Upper lobe of left lung (tissue), 4 donors: ENCODE measurements around the gene TRIM71.

Source experiments
- POLR2A ChIP-seq, 4 donors: fragments of 450-650 bp; IDR thresholded peaks; one replicate each; pipeline ENCODE4 v1.5.1; 2016 to 2017; ENCODE audit warnings: antibody characterized with exemption in 4 of 4, mild to moderate bottlenecking in 2 of 4
- TF ChIP-seq, protein P1 (sequence below), 6 experiments: fragments of 450-650 bp in 4 of 6; fragments of 200-600 bp in 2 of 6; sonication (generic) in 2 of 6; IDR thresholded peaks; one replicate each; pipeline ENCODE4 v1.5.1; 2016 to 2019; ENCODE audit warnings: antibody characterized with exemption in 6 of 6

DNA sequence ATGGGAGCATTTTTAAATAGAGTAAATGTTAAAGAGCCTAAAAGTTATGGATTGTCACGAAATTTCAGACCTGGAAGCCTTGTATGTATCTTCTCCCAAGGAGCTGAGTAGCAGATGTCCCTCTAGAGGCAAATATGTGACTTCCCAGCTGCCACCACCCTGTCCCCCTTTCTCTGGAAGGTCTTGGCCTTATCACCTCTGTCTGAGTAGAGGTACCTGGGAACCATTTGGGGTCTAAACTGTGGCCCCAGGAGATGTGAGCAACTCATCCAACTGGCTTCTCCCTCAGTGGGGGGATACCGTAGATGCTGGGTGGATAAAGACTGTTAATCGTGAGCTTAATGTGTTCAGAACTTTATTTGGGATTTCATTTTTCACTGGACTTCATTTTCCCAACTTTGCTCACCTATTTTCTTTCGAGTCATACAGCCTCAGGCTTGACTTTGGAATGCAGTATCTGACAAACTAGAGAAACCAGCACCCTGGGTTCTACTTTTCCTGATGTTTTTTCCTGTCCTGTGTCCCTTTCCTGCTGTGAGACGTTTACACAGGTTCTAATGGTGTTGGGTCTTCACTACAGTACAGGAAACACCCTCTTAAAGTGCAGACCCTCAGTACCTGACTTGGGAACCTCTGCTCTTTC lies 80.3 kb downstream of the TRIM71 start:
- TF ChIP-seq, protein P1, sequence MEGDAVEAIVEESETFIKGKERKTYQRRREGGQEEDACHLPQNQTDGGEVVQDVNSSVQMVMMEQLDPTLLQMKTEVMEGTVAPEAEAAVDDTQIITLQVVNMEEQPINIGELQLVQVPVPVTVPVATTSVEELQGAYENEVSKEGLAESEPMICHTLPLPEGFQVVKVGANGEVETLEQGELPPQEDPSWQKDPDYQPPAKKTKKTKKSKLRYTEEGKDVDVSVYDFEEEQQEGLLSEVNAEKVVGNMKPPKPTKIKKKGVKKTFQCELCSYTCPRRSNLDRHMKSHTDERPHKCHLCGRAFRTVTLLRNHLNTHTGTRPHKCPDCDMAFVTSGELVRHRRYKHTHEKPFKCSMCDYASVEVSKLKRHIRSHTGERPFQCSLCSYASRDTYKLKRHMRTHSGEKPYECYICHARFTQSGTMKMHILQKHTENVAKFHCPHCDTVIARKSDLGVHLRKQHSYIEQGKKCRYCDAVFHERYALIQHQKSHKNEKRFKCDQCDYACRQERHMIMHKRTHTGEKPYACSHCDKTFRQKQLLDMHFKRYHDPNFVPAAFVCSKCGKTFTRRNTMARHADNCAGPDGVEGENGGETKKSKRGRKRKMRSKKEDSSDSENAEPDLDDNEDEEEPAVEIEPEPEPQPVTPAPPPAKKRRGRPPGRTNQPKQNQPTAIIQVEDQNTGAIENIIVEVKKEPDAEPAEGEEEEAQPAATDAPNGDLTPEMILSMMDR (IDR thresholded peaks at IDR 0.05) = no peak
- TF ChIP-seq POLR2A (IDR thresholded peaks at IDR 0.05) = no peak
